Neuron (in vitro differentiated cells): ENCODE data around the gene TMEM86A.

Experiments used
- H2AFZ ChIP-seq: one replicate; pipeline ENCODE4 v1.6.1; 2013; ENCODE audit warnings: low read depth, mild to moderate bottlenecking, inconsistent platforms, low read length, moderate library complexity
- H3K27me3 ChIP-seq: one replicate; pipeline ENCODE4 v1.6.1; 2013; ENCODE audit warnings: low read length; ENCODE audit not compliant: insufficient read depth
- H3K36me3 ChIP-seq: one replicate; pipeline ENCODE4 v1.6.1; 2013; ENCODE audit warnings: low read length; ENCODE audit not compliant: insufficient read depth
- H3K4me1 ChIP-seq: one replicate; pipeline ENCODE4 v1.6.1; 2013; ENCODE audit warnings: low read length; ENCODE audit not compliant: insufficient read depth
- H3K4me3 ChIP-seq: 2 replicates; pipeline ENCODE4 v1.5.1; 2013; ENCODE audit warnings: mild to moderate bottlenecking, low read length, moderate library complexity
- H3K9me3 ChIP-seq: one replicate; pipeline ENCODE4 v1.6.1; 2013; ENCODE audit warnings: low read length

The TMEM86A gene

GRCh38 chr11:18737642-18738041 lies 39.1 kb downstream of the TMEM86A start:
- Histone ChIP-seq H2AFZ (no peak overlapping the region), H3K36me3 (no peaks in the 10 kb centered on the region), H3K4me1 (no peaks in the 10 kb centered on the region), H3K4me3 (no peak overlapping the region), H3K9me3 (no peaks in the 10 kb centered on the region), H3K27me3 (no peaks in the 10 kb centered on the region)

DNA sequence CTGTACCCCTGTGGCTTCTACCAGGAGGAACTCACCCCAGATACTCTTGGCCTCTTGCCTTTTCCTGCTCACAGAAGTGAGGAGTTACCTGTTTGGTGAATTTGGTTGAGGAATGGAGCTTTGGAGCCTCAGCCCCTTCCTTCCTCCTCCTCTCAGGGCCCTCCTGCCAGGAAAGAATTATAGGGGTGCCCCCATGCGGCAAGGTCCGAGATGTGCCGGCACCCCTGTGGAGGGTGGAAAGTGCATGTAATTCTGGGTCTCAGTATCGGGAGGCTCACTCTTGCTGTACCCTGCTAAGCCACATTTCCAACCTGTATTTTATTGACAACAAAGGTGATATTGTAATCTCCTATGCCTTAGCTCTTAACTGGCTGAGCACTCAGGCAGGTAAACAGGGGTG lies 41.1 kb downstream of the TMEM86A start:
- peaks cover 7% of the 10 kb centered on the region for H3K27me3 ChIP-seq
- no peaks in the 10 kb centered on the region for H3K4me1 ChIP-seq
- no peaks in the 10 kb centered on the region for H3K9me3 ChIP-seq
- no peak overlapping the region for H2AFZ ChIP-seq
- H3K36me3 ChIP-seq: no peaks in the 10 kb centered on the region
- H3K4me3 ChIP-seq: no peak overlapping the region

GRCh38 chr11:18741783-18742182 lies 43.2 kb downstream of the TMEM86A start:
- Histone ChIP-seq H3K27me3 (peaks cover 17% of the 10 kb centered on the region), H3K4me1 (no peaks in the 10 kb centered on the region), H3K4me3 (no peak overlapping the region), H2AFZ (no peak overlapping the region), H3K9me3 (no peaks in the 10 kb centered on the region), H3K36me3 (no peaks in the 10 kb centered on the region)

DNA sequence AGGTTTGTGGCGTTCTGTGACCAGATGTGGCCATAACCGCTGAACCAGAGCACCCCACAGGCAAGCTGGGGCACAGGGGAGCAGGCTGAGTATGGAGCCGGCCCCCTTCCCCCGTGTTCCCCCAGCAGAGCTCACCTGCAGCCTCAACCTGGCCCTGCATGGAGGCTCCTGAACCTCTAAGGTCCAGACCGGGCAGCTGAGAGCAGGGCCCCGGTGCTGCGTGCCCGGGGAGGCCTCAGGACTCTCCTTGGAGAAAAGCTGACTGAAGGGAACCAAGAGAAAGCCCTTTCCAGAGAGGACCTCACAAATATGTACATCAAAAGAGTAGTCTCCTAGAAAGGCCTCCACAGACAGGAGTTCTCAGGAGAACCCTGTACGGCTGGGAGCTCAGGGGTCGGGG lies 44.8 kb downstream of the TMEM86A start:
- H3K4me1 ChIP-seq: no peaks in the 10 kb centered on the region
- no peaks in the 10 kb centered on the region for H3K9me3 ChIP-seq
- H3K4me3 ChIP-seq: no peak overlapping the region
- peaks cover 17% of the 10 kb centered on the region for H3K27me3 ChIP-seq
- no peaks in the 10 kb centered on the region for H3K36me3 ChIP-seq
- H2AFZ ChIP-seq: no peak overlapping the region

- Histone ChIP-seq H3K9me3 (no peaks in the 10 kb centered on the region), H3K4me3 (no peak overlapping the region), H3K36me3 (no peaks in the 10 kb centered on the region), H2AFZ (no peak overlapping the region), H3K27me3 (peaks cover 17% of the 10 kb centered on the region), H3K4me1 (peaks cover 4% of the 10 kb centered on the region)
Observed at GRCh38 chr11:18743900-18744514, 45.4 kb downstream of the TMEM86A start.

GRCh38 chr11:18745251-18745650 lies 46.7 kb downstream of the TMEM86A start:
- peaks cover 20% of the 10 kb centered on the region for H3K27me3 ChIP-seq
- H2AFZ ChIP-seq: no peak overlapping the region
- H3K4me3 ChIP-seq: no peak overlapping the region
- H3K4me1 ChIP-seq: peaks cover 6% of the 10 kb centered on the region
- H3K36me3 ChIP-seq: no peaks in the 10 kb centered on the region
- H3K9me3 ChIP-seq: no peaks in the 10 kb centered on the region

GRCh38 chr11:18748766-18749365 lies 50.3 kb downstream of the TMEM86A start:
- Histone ChIP-seq H3K4me3 (no peak overlapping the region), H2AFZ (no peak overlapping the region), H3K4me1 (peaks cover 16% of the 10 kb centered on the region), H3K36me3 (no peaks in the 10 kb centered on the region), H3K27me3 (peaks cover 18% of the 10 kb centered on the region), H3K9me3 (no peaks in the 10 kb centered on the region)

DNA sequence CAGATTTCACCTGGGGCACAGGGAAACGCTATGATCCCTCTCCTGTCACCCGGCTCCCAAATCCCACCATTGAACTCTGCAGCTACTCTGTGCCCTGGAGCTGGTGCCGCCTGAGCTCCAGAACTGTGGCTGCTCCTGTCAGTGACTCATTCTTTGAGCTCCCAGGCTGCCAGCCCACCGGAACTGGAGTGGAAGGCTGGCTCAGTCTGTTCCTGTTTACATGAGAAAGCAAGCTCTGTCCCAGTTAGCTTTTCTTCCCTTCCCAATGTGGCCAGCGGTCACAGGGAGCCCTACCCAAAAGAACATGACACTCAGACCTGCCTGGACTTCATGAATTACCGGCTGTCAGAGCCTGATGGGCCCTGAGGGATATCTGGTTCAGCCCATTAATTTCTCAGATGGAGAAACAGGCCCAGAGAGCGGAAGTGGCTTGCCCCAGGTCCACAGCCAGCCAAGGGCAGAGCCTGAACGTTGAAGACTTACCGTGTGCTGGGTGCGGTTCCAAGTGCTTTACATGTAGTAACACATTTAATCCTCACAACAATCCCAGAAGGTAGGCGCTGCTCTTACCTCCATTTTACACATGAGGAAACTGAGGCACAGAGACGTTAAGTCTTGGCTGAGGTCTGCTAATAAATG lies 51.2 kb downstream of the TMEM86A start:
- Histone ChIP-seq H3K4me3 (no peak overlapping the region), H3K36me3 (no peaks in the 10 kb centered on the region), H3K9me3 (no peaks in the 10 kb centered on the region), H3K4me1 (peaks cover 16% of the 10 kb centered on the region), H2AFZ (no peak overlapping the region), H3K27me3 (peaks cover 12% of the 10 kb centered on the region)

DNA sequence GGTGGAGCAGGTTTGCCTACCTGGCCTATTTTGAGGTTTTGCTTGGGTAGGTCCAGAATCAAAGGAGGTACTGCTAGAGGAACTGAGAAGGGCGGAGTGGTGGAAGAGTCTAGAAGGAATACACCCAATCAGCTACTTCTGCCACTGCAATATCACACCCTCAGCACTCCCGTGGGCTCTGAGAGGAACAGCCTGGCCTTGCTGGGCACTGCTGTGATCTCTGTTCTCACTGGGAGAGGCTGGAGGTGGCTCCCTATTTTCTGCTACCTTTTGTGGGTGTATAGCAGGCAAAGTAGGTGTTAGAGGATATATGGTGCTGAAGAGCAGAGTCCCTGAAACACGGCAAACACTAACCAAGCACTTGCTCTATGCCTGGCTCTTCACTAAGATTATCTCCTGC lies 52.4 kb downstream of the TMEM86A start:
- H3K9me3 ChIP-seq: no peaks in the 10 kb centered on the region
- H2AFZ ChIP-seq: no peak overlapping the region
- no peak overlapping the region for H3K4me3 ChIP-seq
- H3K27me3 ChIP-seq: peaks cover 3% of the 10 kb centered on the region
- peaks cover 16% of the 10 kb centered on the region for H3K4me1 ChIP-seq
- no peaks in the 10 kb centered on the region for H3K36me3 ChIP-seq

GRCh38 chr11:18752502-18752901 lies 53.9 kb downstream of the TMEM86A start:
- Histone ChIP-seq H3K36me3 (no peaks in the 10 kb centered on the region), H2AFZ (no peak overlapping the region), H3K27me3 (peaks cover 3% of the 10 kb centered on the region), H3K4me3 (no peak overlapping the region), H3K9me3 (no peaks in the 10 kb centered on the region), H3K4me1 (peaks cover 16% of the 10 kb centered on the region)

DNA sequence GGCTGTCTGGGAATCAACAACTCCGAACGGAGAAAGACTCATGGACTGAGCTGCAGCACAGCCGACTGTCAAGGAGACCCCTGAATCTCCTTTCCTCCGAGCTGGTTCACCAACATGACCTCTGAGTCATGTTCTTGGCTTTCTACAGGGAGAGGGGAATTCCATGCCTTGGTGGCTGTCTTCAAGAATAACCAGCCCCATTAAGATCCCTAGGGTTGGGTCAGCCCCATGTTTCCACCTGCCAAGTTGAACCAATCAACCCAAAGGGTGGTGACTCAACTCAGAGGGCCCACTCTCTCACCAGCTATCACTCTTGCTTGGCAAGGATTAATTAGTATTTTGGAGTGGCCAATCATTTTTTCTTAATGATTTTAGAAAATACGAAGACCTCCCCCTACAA lies 55.7 kb downstream of the TMEM86A start:
- Histone ChIP-seq H3K9me3 (no peaks in the 10 kb centered on the region), H3K4me1 (peaks cover 10% of the 10 kb centered on the region)

More for the DNA sequence above, 55.7 kb downstream of the TMEM86A start:
- H3K36me3 ChIP-seq: no peaks in the 10 kb centered on the region
- H3K4me3 ChIP-seq: no peak overlapping the region
- H2AFZ ChIP-seq: no peak overlapping the region
- peaks cover 3% of the 10 kb centered on the region for H3K27me3 ChIP-seq
